ENCODE results near the gene ZNF358. TPM values are rescaled to one million over a fixed set of nuclear protein-coding genes. Genes with fewer than 3 reads are reported as not detected.

ZNF358 gene
- polyA plus RNA-seq, 1 donor from 2014 or later = 1.3 TPM

DNA sequence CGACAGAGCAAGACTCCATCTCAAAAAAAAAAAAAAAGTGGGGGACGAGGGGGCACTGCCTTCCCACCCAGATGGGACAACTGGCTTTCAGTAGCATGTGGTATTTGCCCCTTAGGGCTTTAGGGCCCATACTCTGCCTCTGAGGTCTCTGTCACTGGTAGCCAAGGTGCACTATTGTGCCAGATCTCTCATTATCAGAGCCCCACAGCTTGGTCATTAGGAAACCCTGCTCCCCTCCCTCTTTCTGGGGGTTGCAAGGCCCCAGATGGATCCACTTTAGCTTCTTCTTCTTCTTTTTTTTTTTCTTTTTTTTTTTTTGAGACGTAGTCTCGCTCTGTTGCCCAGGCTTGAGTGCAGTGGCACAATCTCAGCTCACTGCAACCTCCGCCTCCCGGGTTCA lies 11.2 kb upstream of the ZNF358 start:
- Mint-ChIP-seq H3K27ac (no peak overlapping the region), H3K4me3 (no peak overlapping the region), H3K36me3 (no peaks in the 10 kb centered on the region), H3K27me3 (peaks cover 39% of the 10 kb centered on the region), H3K4me1 (peaks cover 0 to 2% (median 0%) of the 10 kb centered on the region in 3 donors), H3K9me3 (no peaks in the 10 kb centered on the region)

DNA sequence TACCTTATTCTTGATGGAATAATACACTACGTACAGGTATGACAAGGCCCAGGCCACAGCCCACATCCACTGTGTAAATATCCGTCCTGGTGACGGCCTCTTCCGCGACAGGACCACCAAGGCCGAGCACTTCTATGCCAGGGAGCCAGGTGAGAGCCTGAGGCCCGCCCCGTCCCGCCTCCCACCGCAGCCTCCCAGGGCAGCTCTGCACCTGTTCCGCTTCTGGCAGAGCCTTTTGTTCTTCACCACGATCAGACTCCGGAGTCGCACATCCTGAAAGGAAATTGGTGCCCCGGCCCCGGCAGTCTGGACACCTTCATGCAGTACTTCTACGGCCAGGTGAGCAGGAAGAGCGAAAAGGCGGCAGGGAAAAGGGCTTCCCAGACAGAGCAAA lies 10.6 kb upstream of the ZNF358 start:
- Mint-ChIP-seq H3K27ac (peak overlapping the region in 2 of 3 donors; percentile 42 to 69), H3K4me3 (peak overlapping the region in 3 of 4 donors; percentile 8 to 77 (median 14)), H3K36me3 (no peaks in the 10 kb centered on the region), H3K4me1 (peaks cover 0 to 2% (median 0%) of the 10 kb centered on the region in 3 donors), H3K9me3 (no peaks in the 10 kb centered on the region), H3K27me3 (peaks cover 39% of the 10 kb centered on the region)

DNA sequence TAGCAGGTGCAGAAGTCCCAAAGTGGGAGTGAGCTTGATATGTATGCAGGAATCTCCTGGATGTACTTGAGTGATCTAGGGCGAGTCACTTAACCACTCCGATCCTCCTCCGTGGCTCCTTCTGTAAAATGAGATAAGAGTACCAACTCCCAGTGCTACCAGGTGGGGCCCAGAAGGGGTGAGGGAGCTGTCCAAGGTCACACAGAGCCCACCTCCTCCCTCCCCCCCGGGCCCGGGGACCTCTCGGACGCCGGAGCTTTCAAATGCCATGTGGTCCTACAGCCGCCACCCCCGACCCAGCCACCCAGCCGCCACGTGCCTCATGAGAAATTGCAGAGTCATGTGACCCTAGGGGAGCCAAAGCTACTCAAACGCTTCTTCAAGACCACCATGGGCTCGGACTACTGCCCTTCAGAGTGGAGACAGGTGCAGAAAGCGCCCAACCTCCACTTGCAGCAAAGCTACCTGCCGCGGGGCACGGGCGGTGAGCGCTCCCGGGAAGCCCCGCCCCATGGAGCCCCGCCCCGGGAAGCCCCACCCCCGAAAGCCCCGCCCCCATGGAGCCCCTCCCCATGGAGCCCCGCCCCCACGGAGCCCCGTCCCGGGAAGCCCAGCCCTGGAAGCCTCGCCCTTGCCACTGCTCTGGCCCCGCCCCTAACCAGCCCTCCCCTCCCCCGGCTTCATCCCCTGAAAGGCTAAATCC lies 10.1 kb upstream of the ZNF358 start:
- Mint-ChIP-seq H3K36me3 (no peaks in the 10 kb centered on the region), H3K4me1 (peaks cover 0 to 2% (median 0%) of the 10 kb centered on the region in 3 donors), H3K9me3 (no peaks in the 10 kb centered on the region), H3K27ac (peak overlapping the region in 2 of 3 donors; percentile 42 to 69), H3K27me3 (peaks cover 37% of the 10 kb centered on the region), H3K4me3 (peak overlapping the region in 3 of 4 donors; percentile 8 to 77 (median 14))

DNA sequence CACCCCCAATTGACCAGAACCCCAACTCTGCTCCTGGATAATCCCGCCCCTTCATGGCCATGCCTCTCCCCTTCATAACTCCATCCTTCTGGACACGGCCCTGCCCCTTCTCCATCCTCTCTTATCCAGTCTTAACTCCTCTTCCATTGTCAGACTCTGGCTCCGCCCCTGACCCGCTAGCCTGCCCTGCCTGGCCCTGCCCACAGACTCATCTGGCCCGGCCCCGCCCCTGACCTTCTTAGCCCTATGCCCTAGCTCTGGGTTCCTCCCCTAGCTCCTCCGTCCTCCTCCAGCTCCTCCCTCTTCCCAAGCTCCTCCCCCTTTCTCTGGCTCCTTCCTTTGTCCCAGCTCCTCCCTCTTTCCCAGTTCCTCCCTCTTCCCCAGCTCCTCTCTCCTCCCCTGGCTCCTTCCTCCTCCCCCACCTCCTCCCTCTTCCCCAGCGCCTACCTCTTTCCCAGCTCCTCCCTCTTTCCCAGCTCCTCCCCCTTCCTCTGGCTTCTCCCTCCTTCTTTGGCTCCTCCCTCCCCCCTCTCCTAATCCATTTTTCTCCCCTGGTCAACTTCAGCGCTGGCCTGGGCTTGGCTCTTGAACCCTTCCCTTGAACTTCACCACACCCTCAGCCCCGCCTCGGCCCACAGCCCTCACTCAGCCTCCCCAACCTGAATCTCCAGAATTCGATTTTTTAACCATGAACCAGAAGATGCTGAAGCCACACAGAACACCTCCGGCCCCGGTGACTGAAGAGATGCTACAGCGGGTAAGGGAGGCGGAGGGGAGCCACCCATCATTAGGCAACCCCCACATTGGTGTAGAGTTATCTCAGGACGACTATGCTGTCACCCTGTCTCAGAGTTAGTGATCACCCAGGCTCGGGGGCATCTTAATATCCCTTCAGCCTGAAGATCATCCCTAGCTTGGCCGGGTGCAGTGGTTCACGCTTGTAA lies 9.2 kb upstream of the ZNF358 start:
- Mint-ChIP-seq H3K27ac (no peak overlapping the region), H3K4me3 (peak overlapping the region in 1 of 4 donors; percentile 65), H3K36me3 (no peaks in the 10 kb centered on the region), H3K9me3 (no peaks in the 10 kb centered on the region), H3K4me1 (peaks cover 0 to 2% (median 0%) of the 10 kb centered on the region in 3 donors), H3K27me3 (peaks cover 33% of the 10 kb centered on the region)

DNA sequence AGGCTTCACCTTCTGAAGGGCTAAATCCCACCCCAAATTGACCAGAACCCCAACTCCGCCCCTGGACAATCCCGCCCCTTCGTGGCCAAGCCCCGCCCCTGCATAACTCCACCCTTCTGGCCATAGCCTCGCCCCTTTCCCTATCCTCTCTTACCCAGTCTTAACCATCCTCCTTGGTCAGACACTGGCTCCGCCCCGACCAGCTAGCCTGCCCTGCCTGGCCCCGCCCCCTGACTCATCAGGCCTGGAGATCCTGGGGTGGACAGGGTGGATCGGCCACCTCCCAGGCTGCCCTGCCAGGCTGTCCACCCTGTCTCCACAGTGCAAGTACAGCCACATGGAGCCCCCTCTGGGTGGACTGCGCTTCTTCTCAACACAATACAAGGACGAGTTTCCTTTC lies 8.0 kb upstream of the ZNF358 start:
- peaks cover 0 to 2% (median 0%) of the 10 kb centered on the region in 3 donors for H3K4me1 Mint-ChIP-seq
- no peaks in the 10 kb centered on the region for H3K9me3 Mint-ChIP-seq
- no peak overlapping the region for H3K4me3 Mint-ChIP-seq
- H3K36me3 Mint-ChIP-seq = no peaks in the 10 kb centered on the region
- peaks cover 26% of the 10 kb centered on the region for H3K27me3 Mint-ChIP-seq
- H3K27ac Mint-ChIP-seq = no peak overlapping the region

DNA sequence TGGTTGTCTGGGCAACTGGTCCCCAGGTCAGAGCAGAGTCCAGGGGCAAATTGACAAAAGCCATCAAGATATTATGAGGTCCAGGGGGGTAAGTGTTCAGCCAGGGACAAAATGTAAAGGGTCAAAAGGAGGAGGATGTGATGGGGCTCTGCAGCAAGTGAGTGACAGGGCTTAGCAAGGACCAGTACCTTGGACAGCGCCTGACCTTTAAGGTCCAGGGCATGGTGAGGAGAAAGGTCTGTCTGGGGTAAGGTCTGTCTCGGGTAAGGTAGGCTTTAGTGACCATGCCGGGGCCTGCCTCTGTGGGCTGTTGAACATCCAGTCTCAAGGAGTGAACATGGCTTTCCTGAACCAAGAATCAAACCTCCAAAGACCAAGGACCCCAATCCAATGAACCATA lies 6.3 kb upstream of the ZNF358 start:
- no peak overlapping the region for H3K4me3 Mint-ChIP-seq
- H3K4me1 Mint-ChIP-seq = peaks cover 0 to 2% (median 0%) of the 10 kb centered on the region in 3 donors
- peaks cover 25% of the 10 kb centered on the region for H3K27me3 Mint-ChIP-seq

DNA sequence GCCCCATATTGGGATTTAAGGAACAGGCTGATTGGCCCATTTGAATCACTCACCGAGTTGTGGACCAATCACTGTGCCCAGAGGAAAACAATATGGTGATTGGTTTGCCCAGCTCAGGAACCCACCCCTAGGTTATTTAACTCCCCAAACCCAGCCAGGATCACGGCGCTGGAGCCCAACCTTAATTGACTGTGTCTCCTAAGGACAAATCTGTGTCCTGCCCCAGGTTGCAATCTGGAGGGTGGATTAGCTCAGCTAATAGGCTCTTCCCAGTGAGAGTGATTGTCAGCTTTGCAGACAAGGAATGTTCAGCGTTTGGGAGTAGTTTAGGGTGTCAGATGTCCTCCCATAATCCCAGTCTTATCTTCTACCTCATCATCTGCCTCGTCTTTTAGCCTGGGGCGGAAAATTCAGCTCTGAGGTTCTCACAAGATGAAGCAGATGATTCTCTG lies 3.5 kb upstream of the ZNF358 start:
- Mint-ChIP-seq H3K36me3 (no peaks in the 10 kb centered on the region), H3K27ac (no peak overlapping the region), H3K4me3 (peak overlapping the region in 1 of 4 donors; percentile 39), H3K27me3 (peaks cover 17% of the 10 kb centered on the region), H3K9me3 (no peaks in the 10 kb centered on the region), H3K4me1 (peaks cover 0 to 7% (median 3%) of the 10 kb centered on the region in 3 donors)

More for the DNA sequence above, 6.3 kb upstream of the ZNF358 start:
- no peaks in the 10 kb centered on the region for H3K9me3 Mint-ChIP-seq
- no peak overlapping the region for H3K27ac Mint-ChIP-seq
- H3K36me3 Mint-ChIP-seq = no peaks in the 10 kb centered on the region

DNA sequence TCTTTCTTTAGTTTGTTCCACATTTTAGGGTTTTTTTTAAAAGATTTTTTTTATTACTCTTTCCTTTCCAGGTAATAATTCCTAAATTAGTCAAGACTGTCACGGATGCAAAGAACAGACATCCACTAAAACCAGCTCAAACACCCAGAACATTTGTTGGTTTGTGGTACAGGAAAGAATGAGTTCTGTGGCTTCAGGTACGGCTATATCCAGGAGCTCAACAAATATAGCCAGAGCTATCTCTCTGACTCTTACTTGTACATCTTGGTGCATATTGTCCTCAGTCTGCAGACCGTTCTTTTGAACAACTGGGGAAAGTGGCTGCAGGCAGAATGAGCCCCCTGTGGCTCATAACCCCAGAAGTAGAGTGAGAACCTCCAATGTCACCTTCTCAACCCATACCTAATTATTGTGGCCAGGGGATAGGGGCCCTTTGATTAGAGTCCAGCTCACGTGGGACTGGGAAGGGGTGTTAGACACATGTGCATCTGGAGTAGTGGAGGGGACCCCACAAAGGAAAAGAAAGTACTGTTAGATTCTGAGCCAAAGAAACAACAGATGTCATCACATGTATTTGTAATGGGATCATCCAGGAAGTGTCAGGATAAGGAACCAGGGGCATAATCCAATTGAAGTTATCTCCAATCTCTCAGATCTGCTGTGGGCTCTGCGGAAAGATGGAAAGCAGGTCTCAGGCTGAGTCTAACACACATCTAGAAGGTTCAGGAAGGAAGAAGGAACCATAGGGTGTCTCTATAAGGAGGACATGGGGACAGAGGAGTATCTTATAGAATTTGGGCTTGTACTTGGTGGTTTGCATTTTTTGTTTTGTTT lies 1.9 kb upstream of the ZNF358 start:
- Mint-ChIP-seq H3K4me3 (peak overlapping the region in 2 of 4 donors; percentile 10 to 22), H3K27ac (no peak overlapping the region), H3K27me3 (peaks cover 17% of the 10 kb centered on the region), H3K9me3 (no peaks in the 10 kb centered on the region), H3K36me3 (no peaks in the 10 kb centered on the region), H3K4me1 (peaks cover 0 to 7% (median 6%) of the 10 kb centered on the region in 3 donors)

DNA sequence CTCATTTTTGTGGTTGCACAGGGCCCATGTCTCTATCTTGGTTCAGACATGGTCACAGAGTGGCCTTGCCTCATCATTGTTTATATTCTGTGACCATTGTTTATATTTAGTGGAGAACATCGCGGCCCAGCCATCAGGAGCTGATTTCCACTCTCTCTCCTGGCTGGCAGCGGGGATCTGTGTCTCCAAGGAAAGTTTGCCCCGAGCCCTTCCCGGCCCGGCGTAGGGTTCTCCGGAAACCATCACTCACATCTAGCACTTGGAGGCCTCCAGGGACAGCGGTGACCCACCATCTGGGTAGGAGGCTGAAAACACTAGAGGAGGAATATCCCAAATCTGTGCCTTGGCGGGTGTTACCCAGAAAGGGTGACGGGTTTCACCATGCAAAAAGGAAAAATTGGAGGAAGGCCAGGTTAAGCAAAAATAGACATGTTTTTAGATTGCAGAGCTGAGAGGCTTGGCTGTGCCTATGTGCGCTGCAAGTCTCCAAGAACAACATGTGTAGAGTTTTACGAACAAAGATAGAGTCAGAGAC lies 726 bp upstream of the ZNF358 start:
- Mint-ChIP-seq H3K27ac (peak overlapping the region in 1 of 3 donors; percentile 85), H3K4me3 (peak overlapping the region; percentile 38 to 87 (median 67)), H3K36me3 (no peaks in the 10 kb centered on the region), H3K9me3 (no peaks in the 10 kb centered on the region), H3K27me3 (peaks cover 12% of the 10 kb centered on the region), H3K4me1 (peaks cover 0 to 7% (median 6%) of the 10 kb centered on the region in 3 donors)

DNA sequence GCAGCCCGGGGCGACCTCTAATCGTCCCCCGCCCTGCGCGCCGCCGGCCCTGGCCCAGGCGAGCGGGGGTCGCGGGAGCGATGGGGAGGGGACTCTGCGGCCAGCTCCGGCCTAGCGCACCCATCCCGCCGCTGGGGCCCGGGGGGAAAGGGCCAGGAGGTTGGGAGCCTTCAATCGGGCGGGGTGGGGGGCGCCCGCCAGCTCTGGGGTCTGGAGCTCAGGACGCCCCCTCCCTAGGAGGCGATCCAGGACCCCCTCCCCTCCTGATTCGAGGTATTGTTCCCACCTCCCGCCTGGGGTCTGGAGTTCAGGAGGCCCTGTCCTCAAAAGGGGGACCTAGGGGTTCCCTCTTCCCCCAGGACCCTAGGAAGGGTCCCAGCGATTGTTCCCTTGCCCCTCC lies 430 bp downstream of the ZNF358 start:
- H3K9me3 Mint-ChIP-seq = no peaks in the 10 kb centered on the region
- H3K27me3 Mint-ChIP-seq = peaks cover 12% of the 10 kb centered on the region
- no peaks in the 10 kb centered on the region for H3K36me3 Mint-ChIP-seq
- H3K27ac Mint-ChIP-seq = peak overlapping the region in 1 of 3 donors; percentile 52
- peaks cover 0 to 7% (median 6%) of the 10 kb centered on the region in 3 donors for H3K4me1 Mint-ChIP-seq
- H3K4me3 Mint-ChIP-seq = peak overlapping the region; percentile 55 to 84 (median 75)

DNA sequence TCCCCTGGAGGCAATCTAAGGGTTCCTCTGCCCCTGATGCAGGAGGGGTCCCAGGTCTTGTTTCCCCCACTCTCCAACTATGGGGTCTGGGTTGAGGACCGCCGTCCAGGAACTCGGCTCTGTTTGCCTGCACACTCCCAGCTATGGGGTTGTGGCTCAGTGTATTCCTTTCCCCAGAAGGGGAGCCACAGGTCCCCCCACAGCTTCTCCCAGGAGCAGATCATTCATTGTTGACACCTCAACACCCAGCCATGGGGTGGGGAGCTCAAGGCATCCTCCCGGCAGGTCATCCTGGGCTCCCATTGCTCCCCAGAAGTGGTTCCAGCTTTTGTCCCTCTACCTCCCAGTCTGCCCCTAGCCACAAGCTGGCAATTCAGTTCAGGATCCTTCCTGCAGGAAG lies 975 bp downstream of the ZNF358 start:
- H3K36me3 Mint-ChIP-seq = no peaks in the 10 kb centered on the region
- peak overlapping the region in 1 of 3 donors; percentile 52 for H3K27ac Mint-ChIP-seq
- H3K27me3 Mint-ChIP-seq = peaks cover 12% of the 10 kb centered on the region
- H3K4me1 Mint-ChIP-seq = peaks cover 3 to 8% (median 7%) of the 10 kb centered on the region in 3 donors
- H3K4me3 Mint-ChIP-seq = peak overlapping the region; percentile 55 to 84 (median 75)
- no peaks in the 10 kb centered on the region for H3K9me3 Mint-ChIP-seq

DNA sequence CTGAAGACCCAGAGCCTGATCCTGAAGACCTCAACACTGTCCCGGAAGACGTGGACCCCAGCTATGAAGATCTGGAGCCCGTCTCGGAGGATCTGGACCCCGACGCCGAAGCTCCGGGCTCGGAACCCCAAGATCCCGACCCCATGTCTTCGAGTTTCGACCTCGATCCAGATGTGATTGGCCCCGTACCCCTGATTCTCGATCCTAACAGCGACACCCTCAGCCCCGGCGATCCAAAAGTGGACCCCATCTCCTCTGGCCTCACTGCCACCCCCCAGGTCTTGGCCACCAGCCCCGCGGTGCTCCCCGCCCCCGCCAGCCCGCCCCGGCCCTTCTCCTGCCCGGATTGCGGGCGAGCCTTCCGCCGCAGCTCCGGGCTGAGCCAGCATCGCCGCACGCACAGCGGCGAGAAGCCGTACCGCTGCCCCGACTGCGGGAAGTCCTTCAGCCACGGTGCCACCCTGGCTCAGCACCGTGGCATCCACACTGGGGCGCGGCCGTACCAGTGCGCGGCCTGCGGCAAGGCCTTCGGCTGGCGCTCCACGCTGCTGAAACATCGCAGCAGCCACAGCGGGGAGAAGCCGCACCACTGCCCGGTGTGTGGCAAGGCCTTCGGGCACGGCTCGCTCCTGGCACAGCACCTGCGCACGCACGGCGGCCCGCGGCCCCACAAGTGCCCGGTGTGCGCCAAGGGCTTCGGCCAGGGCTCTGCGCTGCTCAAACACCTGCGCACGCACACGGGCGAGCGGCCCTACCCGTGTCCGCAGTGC lies 3.6 kb downstream of the ZNF358 start:
- Mint-ChIP-seq H3K27ac (no peak overlapping the region), H3K9me3 (no peaks in the 10 kb centered on the region), H3K4me3 (peak overlapping the region in 2 of 4 donors; percentile 40 to 84), H3K36me3 (no peaks in the 10 kb centered on the region), H3K4me1 (peaks cover 8 to 13% (median 10%) of the 10 kb centered on the region in 3 donors), H3K27me3 (peaks cover 5% of the 10 kb centered on the region)

DNA sequence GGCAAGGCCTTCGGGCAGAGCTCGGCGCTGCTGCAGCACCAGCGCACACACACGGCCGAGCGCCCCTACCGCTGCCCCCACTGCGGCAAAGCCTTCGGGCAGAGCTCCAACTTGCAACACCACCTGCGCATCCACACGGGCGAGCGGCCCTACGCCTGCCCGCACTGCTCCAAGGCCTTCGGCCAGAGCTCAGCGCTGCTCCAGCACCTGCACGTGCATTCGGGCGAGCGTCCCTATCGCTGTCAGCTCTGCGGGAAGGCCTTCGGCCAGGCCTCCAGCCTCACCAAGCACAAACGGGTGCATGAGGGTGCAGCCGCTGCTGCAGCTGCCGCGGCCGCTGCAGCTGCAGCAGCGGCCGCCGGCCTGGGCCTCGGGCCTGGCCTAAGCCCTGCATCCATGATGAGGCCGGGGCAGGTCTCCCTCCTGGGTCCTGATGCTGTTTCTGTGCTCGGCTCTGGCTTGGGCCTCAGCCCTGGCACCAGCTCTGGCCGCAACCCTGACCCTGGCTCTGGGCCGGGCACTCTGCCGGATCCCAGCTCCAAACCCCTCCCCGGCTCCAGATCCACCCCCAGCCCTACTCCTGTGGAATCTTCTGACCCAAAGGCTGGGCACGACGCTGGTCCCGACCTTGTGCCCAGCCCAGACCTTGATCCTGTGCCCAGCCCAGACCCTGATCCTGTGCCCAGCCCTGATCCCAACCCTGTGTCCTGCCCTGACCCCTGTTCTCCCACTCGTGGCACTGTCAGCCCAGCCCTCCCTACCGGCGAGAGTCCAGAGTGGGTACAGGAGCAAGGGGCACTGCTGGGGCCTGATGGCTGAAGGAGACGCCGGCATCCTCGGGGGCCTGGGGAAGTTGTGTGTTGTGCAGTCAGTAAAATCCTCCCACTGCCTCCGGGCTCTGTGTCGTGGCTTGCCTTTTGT lies 4.5 kb downstream of the ZNF358 start:
- no peak overlapping the region for H3K4me3 Mint-ChIP-seq
- H3K9me3 Mint-ChIP-seq = no peaks in the 10 kb centered on the region
- H3K27me3 Mint-ChIP-seq = peaks cover 4% of the 10 kb centered on the region

More for the DNA sequence above, 4.5 kb downstream of the ZNF358 start:
- Mint-ChIP-seq H3K36me3 (no peaks in the 10 kb centered on the region), H3K4me1 (peaks cover 8 to 12% (median 10%) of the 10 kb centered on the region in 3 donors), H3K27ac (no peak overlapping the region)
